Colonic mucosa (tissue), 4 donors: ENCODE data around the gene TBC1D17. TPM values are rescaled to one million over a fixed set of nuclear protein-coding genes. Genes with fewer than 3 reads are reported as not detected.

Experiments
- DNase-seq: peaks from one replicate; pipeline ENCODE4 v3.0.0-alpha.2; 2020
- H3K27ac ChIP-seq: fragments of 200-600 bp; one replicate; pipeline ENCODE4 v1.8.0; 2021
- H3K27me3 ChIP-seq: fragments of 200-600 bp; one replicate; pipeline ENCODE4 v1.8.0; 2021
- H3K36me3 ChIP-seq: fragments of 200-600 bp; one replicate; pipeline ENCODE4 v1.8.0; 2021
- H3K4me1 ChIP-seq: fragments of 200-600 bp; one replicate; pipeline ENCODE4 v1.8.0; 2021; ENCODE audit warnings: mild to moderate bottlenecking
- H3K4me3 ChIP-seq: fragments of 200-600 bp; one replicate; pipeline ENCODE4 v1.8.0; 2021
- H3K9ac ChIP-seq, 2 donors: one replicate each; pipeline ENCODE4 v1.7.0; 2013; ENCODE audit warnings: control low read depth in 2 of 2, low read depth in 2 of 2, low read length in 2 of 2
- H3K9me3 ChIP-seq: fragments of 200-600 bp; one replicate; pipeline ENCODE4 v1.8.0; 2021
- intact Hi-C: fragments of 100-400 bp; cut with DNase I; formaldehyde crosslinking; loops from one replicate; pipeline ENCODE4 v1.14.1; 2022
- total RNA-seq, 2 donors: library from RNA; stranded (reverse); fragmentation: NEBNext Ultra II Directional in 1 of 2; extraction: Animal tissue kit (Norgen Biotek cat#: 25700) in 1 of 2; gene quantifications; one replicate each; pipeline ENCODE4 v1.2.1, GENCODE V29; 2021
- TF ChIP-seq, protein P1 (sequence below): fragments of 200-600 bp; IDR thresholded peaks from one replicate; pipeline ENCODE4 v1.8.0; 2022; ENCODE audit warnings: antibody characterized with exemption, mild to moderate bottlenecking
- donor health status: healthy.
- donor health status: DM: no; HTN: no; CAD: no.
- donor health status: DM: no; HTN: no; CAD: no.

TBC1D17 gene
- total RNA-seq, 2 donors from 2014 or later: 29.4 to 33.7 TPM

DNA sequence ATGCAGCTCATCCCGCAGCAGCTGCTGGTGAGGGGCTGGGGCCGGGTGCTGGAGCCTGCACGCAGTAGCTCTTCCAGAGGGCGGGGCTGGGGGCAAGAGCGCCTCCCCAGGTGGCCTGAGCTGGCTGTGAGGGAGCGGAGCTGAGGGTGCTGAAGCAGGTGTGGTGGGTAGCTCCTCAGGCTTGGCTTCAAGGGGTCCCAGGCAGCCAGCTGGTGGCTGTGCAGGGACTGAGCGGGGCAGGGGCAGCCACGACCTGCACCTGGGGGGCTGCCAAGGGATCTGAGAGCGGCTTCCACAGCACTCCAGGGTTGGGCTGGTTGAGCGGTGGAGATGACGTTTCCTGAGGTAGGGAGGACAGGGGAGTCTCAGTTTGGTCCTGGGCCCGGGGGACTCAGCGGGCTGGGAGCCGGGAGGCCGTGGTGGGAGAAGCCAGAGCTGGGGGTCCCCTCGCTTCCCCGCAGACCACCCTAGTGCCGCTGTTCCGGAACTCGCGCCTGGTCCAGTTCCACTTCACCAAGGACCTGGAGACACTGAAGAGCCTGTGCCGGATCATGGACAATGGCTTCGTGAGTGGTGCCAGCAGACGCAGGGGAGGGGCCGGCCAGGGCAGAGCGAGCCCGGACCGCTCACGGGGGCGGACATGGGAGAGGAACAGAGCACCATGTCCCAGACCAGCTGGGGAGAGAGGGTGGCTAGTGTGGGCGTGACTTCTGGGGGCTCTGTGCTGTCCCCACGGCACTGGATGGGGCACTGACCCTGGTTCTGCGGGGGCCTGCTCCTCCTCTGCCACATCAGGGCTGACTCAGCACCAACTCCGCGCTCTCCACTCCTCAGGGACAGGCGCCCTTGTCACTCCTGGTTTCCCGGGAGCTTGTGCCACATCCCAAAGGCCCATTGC lies 19.2 kb upstream of the TBC1D17 start:
- H3K27ac ChIP-seq: no peak overlapping the region
- no peaks in the 10 kb centered on the region for H3K27me3 ChIP-seq
- H3K4me3 ChIP-seq: no peak overlapping the region
- intact Hi-C loops: no loop called here
- TF ChIP-seq, protein P1, sequence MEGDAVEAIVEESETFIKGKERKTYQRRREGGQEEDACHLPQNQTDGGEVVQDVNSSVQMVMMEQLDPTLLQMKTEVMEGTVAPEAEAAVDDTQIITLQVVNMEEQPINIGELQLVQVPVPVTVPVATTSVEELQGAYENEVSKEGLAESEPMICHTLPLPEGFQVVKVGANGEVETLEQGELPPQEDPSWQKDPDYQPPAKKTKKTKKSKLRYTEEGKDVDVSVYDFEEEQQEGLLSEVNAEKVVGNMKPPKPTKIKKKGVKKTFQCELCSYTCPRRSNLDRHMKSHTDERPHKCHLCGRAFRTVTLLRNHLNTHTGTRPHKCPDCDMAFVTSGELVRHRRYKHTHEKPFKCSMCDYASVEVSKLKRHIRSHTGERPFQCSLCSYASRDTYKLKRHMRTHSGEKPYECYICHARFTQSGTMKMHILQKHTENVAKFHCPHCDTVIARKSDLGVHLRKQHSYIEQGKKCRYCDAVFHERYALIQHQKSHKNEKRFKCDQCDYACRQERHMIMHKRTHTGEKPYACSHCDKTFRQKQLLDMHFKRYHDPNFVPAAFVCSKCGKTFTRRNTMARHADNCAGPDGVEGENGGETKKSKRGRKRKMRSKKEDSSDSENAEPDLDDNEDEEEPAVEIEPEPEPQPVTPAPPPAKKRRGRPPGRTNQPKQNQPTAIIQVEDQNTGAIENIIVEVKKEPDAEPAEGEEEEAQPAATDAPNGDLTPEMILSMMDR: no peak
- no peaks in the 10 kb centered on the region for H3K4me1 ChIP-seq
- H3K9me3 ChIP-seq: no peaks in the 10 kb centered on the region
- no peak for DNase-seq
- no peak overlapping the region for H3K9ac ChIP-seq
- peaks cover 11% of the 10 kb centered on the region for H3K36me3 ChIP-seq

DNA sequence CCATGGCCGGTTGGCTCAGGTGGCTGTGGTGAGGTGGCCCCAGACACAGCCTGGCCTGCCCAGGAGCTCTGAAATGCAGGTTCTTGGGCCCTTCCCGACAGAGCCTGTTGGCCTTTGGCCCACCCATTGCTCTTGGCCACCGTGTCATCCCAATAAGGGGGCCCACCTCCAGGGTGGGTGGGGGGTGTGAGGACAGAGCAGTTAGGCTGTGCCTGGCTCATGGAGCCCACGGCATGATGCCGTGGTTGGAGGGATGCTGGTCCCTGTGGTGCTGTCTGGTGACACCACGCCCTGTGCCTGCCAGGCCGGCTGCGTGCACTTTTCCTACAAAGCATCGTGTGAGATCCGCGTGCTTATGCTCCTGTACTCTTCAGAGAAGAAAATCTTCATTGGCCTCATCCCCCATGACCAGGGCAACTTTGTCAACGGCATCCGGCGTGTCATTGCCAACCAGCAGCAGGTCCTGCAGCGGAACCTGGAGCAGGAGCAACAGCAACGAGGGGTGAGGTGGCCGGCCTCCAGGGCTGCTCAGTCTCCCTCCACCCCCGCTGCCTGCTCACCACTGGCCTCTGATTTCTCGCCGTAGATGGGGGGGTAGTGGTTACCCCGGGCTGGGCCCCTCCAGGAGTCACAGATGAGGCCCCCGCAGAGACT lies 17.7 kb upstream of the TBC1D17 start:
- intact Hi-C loops: loop anchor here (10.0 kb wide), 1 partner anchor 45 kb away; the partner anchor contains the start of genes FUZ and MED25
- Histone ChIP-seq H3K36me3 (peaks cover 11% of the 10 kb centered on the region), H3K9me3 (no peaks in the 10 kb centered on the region), H3K9ac (no peak overlapping the region), H3K4me3 (no peak overlapping the region), H3K27me3 (no peaks in the 10 kb centered on the region), H3K27ac (no peak overlapping the region), H3K4me1 (peaks cover under 1% of the 10 kb centered on the region)
- DNase-seq: no peak
- TF ChIP-seq, protein P1: no peak

DNA sequence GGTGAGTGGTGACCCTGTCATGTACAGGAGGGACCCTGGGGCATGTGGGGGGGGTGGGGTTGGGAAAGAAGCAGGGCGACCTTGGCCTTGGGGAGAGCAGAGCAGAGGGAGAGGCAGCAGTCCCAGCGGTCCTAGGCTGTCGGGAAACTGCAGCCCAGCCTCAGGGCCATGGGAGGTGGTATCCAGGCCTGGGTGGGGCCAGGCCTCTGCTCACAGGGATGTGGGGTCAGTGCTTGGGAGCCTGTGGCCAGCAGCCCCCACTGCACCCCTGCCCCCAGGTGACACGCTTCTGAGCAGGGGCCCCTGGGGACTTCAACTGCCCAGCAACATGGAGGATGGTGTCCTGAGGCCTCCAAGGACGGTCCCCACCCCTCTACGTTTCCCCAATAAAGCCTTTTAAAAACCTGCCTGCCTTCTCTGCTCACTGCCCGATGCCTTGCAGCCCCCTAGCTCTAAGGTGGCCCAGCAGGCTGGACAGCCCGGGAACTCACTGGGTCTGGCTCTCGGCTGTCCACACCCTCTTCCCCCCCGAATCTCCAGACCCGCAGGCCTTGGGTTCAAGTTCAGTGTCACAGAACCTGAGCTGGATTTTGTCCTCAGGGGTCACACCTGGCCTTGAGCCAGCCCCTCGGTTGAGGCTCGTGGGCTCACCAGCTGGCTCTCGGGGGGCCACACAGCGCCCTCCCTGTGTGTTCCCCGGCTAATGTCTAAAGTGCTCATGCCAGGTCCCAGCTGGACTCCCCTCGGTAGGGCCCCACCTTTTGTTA lies 17.0 kb upstream of the TBC1D17 start:
- Histone ChIP-seq H3K9ac (no peak overlapping the region), H3K4me1 (peaks cover 5% of the 10 kb centered on the region), H3K36me3 (peaks cover 11% of the 10 kb centered on the region), H3K4me3 (no peak overlapping the region), H3K27me3 (no peaks in the 10 kb centered on the region), H3K9me3 (no peaks in the 10 kb centered on the region), H3K27ac (no peak overlapping the region)
- DNase-seq: no peak
- TF ChIP-seq, protein P1: no peak
- intact Hi-C loops: loop anchor here (10.0 kb wide), 1 partner anchor 46 kb away; the partner anchor contains the start of genes FUZ and MED25

DNA sequence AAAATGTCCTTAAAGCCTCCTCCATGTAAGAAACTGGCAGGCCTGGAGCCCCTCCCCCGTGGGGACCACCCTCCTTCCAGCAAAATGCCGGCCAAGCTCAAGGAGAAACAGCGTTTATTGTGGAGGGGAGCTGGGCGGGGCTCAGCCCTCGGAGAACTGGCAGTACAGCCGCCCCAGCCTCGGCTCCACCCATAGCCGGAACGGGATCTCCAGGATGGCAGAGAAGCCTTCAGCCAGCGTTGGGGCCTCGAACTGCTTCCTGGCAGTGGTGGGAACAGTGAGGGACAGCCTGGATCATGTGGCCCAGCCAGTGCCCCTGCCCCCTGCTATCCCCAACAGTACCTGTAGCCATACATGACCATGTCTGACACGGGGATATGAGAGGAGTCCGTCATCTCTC lies 16.4 kb upstream of the TBC1D17 start:
- no peak overlapping the region for H3K9ac ChIP-seq
- no peak for DNase-seq
- H3K9me3 ChIP-seq: no peaks in the 10 kb centered on the region
- peaks cover 11% of the 10 kb centered on the region for H3K36me3 ChIP-seq
- no peak overlapping the region for H3K4me3 ChIP-seq
- H3K27me3 ChIP-seq: no peaks in the 10 kb centered on the region
- TF ChIP-seq, protein P1: no peak
- intact Hi-C loops: loop anchor here (10.0 kb wide), 1 partner anchor 46 kb away; the partner anchor contains the start of genes FUZ and MED25
- H3K27ac ChIP-seq: no peak overlapping the region
- H3K4me1 ChIP-seq: peaks cover 11% of the 10 kb centered on the region
